Measurements from ENCODE around the gene SOX10.

Gene SOX10

GRCh38 chr22:38016182-38017151, 32.1 kb upstream of the SOX10 start:
- peak; percentile 72 for DNase-seq (ENCODE audit: low spot score)

DNA sequence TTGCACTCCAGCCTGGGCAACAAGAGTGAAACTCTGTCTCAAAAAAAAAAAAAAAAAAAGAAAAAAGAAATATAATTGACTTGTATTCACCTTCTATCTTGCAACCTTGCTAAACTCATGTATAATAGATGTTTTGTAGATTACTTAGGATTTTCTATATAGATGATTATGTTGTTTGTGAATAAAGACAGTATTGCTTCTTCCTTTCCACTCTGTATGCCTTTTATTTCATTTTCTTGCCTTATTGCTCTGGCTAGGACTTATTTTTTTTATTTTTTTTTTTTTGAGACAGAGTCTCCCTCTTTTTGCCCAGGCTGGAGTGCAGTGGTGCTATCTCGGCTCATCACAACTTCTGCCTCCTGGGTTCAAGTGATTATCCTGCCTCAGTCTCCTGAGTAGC, 29.7 kb upstream of the SOX10 start:
- DNase-seq (ENCODE audit: low spot score), result no peak

GRCh38 chr22:38012604-38013072, 28.3 kb upstream of the SOX10 start:
- DNase-seq (ENCODE audit: low spot score), result no peak

GRCh38 chr22:38009000-38009806, 24.8 kb upstream of the SOX10 start:
- no peak for DNase-seq (ENCODE audit: low spot score)

- no peak for DNase-seq (ENCODE audit: low spot score)
These were observed 23.1 kb upstream of the SOX10 start for GRCh38 chr22:38007330-38007902.

DNA sequence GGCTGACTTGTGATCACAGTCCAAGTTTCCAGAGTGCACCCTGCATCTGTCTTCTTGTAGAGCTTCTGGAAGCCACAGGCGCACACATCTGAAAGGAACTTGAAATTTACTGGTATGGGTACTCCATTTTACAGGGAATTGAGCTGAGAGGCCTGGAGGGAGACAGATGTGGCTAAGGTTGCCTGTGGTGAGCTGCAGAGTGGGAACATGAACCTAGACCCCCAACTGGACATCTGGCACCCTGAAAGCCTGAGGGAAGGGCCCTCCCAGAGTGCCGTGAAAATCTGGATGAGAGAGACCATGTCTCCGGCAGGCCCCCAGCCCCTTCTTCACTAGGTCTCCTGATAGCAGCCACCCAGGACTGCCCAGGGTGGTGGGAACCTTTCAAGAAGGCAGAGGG, 22.6 kb upstream of the SOX10 start:
- DNase-seq (ENCODE audit: low spot score), result no peak

- DNase-seq (ENCODE audit: low spot score), result no peak
These were observed 21.6 kb upstream of the SOX10 start for GRCh38 chr22:38005943-38006342.

- DNase-seq (ENCODE audit: low spot score), result no peak
These were observed 15.4 kb upstream of the SOX10 start for GRCh38 chr22:37999640-38000272.

- no peak for DNase-seq (ENCODE audit: low spot score)
These were observed 14.9 kb upstream of the SOX10 start for GRCh38 chr22:37999236-37999635.

DNA sequence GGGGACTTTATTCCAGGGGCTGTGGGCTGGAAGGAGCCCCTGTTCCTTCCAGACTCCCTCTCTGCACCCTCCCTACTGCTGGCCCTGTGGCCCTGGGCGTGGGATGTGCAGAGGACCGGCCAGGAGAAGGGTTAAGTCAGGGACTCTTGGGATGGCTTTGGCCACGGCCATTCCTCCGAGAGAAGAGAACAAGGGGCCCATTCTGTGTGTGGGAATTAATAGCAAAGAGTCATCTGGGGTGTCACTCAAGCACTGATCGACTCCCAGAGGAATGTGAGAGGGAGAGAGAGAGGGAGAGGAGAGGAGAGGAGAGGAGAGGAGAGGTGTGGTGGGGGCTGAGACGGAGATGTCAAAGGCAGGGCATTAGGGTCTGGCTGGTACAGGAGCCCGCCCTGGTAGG, 14.2 kb upstream of the SOX10 start:
- no peak for DNase-seq (ENCODE audit: low spot score)

GRCh38 chr22:37996515-37997246, 12.3 kb upstream of the SOX10 start:
- DNase-seq (ENCODE audit: low spot score), result no peak

DNA sequence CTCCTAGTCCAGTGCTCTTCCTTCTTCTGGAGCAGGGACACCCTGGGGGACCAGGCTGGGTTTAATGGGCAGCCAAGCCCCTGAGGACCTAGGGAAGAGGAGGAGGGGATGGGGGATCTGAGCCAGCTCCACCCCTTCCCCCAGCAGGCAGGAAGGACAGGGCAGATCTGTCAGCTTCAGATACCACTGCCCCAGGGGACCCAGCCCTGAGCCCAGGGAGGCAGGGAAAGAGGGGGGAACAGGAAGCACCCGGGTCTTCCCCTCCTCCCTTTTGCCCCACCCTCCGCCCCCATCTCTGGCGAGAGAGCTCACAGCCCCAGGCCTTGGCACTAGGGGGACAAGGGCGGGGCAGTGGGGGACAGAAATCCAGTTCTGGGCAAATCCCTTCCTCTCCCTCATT, 11.7 kb upstream of the SOX10 start:
- DNase-seq (ENCODE audit: low spot score), result no peak

DNA sequence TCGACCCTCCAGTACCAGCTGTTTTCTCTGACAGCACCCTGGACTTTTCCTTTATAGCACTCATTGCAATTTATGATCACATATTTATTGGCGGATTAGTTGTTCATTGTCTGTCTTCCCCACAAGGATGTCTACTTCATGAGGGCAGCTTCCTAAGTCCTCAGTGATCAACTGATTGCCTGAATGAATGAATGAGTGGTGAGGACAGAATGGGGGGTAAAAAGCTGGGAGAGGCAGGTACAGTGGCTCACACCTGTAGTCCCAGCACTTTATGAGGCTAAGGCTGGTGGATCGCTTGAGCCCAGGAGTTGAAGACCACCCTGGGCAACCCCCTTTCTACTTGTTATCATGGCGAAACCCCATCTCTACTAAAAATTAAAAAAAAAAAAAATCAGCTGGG, 11.1 kb upstream of the SOX10 start:
- DNase-seq (ENCODE audit: low spot score), result no peak

GRCh38 chr22:37994982-37995381, 10.6 kb upstream of the SOX10 start:
- no peak for DNase-seq (ENCODE audit: low spot score)

DNA sequence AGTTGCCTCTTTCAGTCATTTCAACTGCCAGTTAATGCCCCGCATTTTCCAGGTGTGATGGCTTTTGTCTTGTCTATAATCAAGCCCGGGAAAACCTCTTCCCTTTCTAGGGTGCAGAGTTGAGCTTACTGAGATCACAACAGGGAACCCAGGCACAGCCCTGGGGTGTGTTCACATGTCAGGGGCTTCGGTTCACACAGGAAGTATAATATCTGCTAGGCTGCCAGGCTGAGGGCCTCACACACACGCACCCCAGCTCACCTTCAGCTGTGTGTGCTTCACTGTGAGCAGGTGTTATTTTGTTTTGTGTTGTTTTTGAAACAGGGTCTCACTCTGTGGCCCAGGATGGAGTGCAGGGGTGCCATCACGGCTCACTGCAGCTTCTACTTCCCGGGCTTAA, 9.7 kb upstream of the SOX10 start:
- DNase-seq (ENCODE audit: low spot score), result peak; percentile 32

DNA sequence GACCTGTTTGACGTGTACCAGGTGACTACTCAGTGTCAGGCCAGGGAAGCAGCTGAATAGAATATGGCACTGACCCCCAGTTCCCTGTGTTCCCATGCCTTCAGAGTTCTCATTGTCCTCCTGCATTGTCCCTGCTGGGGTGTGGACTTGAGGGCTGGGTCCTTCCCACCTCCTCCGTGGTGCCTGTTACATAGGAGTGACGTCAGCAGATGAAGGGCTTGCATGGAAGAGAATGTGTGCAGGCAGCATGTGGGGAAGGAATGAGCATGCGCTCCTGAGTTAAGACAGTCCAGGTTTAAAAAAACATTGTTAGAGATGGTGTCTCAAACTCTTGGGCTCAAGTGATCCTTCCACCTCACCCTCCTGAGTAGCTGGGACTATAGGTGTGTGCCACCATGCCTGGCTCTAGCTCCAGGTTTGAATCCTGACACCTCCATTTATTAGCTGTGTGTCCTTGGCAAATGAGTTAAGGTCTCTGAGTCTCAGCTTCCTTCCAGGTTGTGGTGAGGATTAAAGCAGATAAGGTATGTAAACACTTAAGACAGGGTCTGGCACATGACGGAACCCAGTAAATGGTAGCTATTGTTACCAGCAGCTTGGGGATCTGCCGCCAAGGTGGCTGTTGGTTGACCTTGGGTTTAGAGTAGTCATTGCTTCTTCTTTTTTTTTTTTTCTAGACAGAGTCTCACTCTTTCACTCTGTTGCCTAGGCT, 7.5 kb upstream of the SOX10 start:
- DNase-seq (ENCODE audit: low spot score), result no peak

- DNase-seq (ENCODE audit: low spot score), result no peak
These were observed 6.5 kb upstream of the SOX10 start for GRCh38 chr22:37990862-37991261.

GRCh38 chr22:37990301-37990700, 5.9 kb upstream of the SOX10 start:
- DNase-seq (ENCODE audit: low spot score), result no peak

DNA sequence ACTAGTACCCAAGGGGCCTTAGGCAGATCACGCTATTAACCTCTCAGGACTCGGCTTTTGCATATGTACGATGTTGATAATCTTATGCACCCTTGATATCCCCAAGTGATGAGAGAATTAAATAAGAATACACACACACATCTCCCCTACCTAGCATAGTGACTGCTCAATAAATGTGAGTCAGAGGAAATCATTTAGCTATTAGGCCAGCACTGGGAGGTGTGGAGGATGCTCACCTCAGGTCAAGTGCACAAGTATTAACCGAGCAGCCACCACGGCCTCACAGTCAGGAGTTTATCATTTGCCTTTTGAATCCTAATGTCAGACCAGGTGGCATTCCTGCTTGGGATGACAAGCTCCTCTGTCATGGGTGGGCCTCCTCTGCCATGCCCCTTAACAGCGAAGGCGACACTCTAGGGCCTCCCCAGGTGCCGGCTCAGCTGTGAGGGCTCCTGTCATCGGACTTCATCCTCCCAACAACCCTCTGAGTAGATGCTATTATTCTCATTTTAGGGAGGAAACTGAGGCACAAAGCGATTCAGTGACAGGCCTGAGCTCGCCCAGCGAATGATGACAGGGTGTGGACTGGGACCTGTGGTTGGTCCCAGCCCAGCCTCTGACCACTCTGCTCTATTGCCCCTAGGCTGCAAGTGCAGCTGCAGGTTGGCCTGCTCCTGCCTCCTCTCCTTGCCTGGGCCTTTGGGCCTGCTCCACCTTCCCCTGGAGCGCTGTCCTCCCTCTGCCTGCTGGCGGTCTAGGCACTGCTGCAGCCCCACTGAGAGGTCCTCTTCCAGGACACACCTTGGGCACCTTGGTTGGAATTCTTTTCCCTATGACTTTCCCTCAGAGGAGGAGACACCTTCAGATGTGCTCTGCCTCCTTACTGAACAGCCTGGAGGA, 5.0 kb upstream of the SOX10 start:
- DNase-seq (ENCODE audit: low spot score), result no peak

DNA sequence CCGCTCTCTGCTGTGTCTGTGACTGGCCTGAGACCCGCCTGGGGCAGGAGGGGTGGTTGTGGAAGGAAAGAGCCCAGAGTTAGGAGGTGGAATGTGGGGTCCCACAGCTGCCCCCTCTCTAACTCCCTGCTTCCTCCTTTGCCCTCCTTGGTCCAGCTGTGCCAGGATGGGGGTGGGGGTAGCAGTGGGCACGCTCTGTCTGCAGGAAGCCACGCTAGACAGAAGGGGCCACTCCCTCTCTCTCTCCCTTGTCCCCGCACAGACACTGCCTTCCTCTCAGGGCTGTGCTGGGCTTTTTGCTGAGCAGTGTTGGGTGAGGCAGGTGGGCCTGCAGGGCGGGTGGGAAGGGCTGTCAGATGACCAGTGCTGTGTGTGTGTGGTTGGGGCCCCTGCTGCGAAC, 2.0 kb upstream of the SOX10 start:
- DNase-seq (ENCODE audit: low spot score), result no peak

Measured in ecto neural progenitor cell (in vitro differentiated cells).